ENCODE measurements around the gene PCDHGA7.
A peak's percentile ranks its signal among the peaks of the same experiment; 100 is the strongest.
"Not testable (repeated sequence)": the region's sequence is repeated elsewhere in the genome, so short reads cannot be mapped to it uniquely, and the experiment has no call there.

PCDHGA7 gene

DNA sequence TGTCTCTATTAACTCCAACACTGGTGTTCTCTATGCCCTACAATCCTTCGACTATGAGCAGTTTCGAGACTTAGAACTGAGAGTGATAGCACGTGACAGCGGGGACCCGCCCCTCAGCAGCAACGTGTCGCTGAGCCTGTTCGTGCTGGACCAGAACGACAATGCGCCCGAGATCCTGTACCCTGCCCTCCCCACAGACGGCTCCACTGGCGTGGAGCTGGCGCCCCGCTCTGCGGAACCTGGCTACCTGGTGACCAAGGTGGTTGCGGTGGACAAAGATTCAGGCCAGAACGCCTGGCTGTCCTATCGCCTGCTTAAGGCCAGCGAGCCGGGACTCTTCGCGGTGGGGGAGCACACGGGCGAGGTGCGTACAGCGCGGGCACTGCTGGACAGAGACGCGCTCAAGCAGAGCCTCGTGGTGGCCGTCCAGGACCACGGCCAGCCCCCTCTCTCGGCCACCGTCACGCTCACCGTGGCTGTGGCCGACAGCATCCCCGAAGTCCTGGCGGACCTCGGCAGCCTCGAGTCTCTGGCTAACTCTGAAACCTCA, 40.3 kb downstream of the PCDHGA7 start:
- no peak for DNase-seq

DNA sequence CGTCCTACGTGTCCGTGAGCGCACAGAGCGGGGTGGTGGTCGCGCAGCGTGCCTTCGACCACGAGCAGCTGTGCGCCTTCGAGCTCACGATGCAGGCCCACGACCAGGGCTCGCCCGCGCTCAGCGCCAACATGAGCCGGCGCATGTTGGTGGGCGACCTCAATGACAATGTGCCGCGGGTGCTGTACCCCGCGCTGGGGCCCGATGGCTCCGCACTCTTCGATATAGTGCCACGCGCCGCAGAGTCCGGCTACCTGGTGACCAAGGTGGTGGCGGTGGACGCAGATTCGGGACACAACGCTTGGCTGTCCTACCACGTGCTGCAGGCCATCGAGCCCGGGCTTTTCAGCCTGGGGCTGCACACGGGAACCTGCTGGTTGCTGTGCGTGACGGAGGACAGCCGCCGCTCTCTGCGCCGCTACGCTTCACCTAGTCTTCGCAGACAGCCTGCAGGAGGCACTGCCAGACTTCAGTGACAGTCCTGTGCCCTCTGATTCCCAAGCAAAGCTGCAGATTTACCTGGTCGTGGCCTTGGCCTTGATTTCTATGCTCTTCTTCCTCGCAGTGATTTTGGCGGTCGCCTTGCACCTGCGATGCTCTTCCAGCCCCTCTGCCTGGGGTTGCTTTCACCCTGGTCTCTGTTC, 45.4 kb downstream of the PCDHGA7 start:
- no peak for DNase-seq

DNA sequence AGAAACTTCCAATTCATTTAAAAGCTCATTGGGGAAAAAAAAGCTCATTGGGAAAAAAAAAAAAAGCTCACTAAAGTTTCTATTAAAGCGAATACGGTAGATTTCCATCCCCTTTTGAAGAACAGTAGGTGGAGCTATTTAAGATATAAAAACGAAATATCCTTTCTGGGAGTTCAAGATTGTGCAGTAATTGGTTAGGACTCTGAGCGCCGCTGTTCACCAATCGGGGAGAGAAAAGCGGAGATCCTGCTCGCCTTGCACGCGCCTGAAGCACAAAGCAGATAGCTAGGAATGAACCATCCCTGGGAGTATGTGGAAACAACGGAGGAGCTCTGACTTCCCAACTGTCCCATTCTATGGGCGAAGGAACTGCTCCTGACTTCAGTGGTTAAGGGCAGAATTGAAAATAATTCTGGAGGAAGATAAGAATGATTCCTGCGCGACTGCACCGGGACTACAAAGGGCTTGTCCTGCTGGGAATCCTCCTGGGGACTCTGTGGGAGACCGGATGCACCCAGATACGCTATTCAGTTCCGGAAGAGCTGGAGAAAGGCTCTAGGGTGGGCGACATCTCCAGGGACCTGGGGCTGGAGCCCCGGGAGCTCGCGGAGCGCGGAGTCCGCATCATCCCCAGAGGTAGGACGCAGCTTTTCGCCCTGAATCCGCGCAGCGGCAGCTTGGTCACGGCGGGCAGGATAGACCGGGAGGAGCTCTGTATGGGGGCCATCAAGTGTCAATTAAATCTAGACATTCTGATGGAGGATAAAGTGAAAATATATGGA, 48.0 kb downstream of the PCDHGA7 start, which contains the start of gene PCDHGA12:
Gene PCDHGA12 (plus strand): TSS at position 176 of the 782 bp plus-strand sequence. CDS start 253 bp downstream, at position 429.
- peak in 3 of 58 donors; percentile 6 to 22 (median 20) for DNase-seq

DNA sequence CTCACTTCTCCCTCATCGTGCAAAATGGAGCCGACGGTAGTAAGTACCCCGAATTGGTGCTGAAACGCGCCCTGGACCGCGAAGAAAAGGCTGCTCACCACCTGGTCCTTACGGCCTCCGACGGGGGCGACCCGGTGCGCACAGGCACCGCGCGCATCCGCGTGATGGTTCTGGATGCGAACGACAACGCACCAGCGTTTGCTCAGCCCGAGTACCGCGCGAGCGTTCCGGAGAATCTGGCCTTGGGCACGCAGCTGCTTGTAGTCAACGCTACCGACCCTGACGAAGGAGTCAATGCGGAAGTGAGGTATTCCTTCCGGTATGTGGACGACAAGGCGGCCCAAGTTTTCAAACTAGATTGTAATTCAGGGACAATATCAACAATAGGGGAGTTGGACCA, 48.7 kb downstream of the PCDHGA7 start:
- no peak for DNase-seq

DNA sequence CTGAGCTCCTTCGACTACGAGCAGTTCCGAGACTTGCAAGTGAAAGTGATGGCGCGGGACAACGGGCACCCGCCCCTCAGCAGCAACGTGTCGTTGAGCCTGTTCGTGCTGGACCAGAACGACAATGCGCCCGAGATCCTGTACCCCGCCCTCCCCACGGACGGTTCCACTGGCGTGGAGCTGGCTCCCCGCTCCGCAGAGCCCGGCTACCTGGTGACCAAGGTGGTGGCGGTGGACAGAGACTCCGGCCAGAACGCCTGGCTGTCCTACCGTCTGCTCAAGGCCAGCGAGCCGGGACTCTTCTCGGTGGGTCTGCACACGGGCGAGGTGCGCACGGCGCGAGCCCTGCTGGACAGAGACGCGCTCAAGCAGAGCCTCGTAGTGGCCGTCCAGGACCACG, 49.8 kb downstream of the PCDHGA7 start:
- not testable (repeated sequence) for DNase-seq

DNA sequence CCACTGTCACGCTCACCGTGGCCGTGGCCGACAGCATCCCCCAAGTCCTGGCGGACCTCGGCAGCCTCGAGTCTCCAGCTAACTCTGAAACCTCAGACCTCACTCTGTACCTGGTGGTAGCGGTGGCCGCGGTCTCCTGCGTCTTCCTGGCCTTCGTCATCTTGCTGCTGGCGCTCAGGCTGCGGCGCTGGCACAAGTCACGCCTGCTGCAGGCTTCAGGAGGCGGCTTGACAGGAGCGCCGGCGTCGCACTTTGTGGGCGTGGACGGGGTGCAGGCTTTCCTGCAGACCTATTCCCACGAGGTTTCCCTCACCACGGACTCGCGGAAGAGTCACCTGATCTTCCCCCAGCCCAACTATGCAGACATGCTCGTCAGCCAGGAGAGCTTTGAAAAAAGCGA, 50.2 kb downstream of the PCDHGA7 start:
- not testable (repeated sequence) for DNase-seq

DNA sequence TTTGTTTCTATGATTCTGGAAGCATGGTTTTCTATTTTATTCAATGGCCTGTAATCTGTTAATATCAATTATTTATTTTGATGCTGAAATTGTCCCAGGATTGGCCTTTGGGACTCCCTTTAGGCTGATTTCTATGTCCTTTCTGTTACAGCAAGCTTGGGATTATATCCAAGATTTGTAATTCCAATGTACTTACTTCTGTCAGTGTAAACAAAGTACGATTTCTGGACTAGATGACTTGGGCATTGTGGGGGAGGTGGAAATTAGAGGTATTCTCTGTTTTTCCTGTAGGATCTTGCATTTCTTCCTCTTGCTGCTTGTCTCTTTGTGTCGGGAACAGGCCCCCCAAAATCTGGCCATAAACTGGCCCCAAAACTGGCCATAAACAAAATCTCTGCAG, 51.5 kb downstream of the PCDHGA7 start:
- DNase-seq, result no peak

All from anterior cingulate cortex (tissue), 58 donors.